ENCODE results near the gene OR2A2.

Gene OR2A2

DNA sequence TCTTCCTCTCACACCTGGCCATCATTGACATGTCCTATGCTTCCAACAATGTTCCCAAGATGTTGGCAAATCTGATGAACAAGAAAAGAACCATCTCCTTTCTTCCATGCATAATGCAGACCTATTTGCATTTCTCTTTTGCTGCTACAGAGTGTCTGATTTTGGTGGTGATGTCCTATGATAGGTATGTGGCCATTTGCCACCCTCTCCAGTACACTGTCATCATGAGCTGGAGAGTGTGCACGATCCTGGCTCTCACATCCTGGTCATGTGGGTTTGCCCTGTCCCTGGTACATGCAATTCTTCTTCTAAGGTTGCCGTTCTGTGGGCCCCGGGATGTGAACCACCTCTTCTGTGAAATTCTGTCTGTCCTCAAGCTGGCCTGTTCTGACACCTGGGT is 32.8 kb downstream of the OR2A2 start:
- no peak for DNase-seq

DNA sequence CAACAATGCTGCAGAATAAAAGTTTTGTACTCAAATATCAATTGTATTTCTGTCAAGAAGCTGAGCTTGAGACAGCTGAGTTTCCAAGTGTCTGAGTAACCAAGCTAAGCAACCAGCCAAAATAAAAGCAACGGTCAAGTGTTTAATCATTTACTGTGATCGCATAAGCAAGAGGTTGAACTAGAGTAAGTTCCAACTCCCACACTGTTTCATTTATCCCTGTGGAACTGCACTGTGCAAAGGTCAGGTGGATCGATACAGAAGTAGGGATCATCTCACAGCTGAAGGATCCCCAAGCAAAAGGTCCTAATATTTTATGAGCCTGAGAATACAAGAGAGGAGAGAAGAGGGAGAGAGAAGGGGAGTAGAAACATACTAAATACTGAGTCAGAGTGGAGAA is 35.0 kb downstream of the OR2A2 start:
- DNase-seq, result no peak

DNA sequence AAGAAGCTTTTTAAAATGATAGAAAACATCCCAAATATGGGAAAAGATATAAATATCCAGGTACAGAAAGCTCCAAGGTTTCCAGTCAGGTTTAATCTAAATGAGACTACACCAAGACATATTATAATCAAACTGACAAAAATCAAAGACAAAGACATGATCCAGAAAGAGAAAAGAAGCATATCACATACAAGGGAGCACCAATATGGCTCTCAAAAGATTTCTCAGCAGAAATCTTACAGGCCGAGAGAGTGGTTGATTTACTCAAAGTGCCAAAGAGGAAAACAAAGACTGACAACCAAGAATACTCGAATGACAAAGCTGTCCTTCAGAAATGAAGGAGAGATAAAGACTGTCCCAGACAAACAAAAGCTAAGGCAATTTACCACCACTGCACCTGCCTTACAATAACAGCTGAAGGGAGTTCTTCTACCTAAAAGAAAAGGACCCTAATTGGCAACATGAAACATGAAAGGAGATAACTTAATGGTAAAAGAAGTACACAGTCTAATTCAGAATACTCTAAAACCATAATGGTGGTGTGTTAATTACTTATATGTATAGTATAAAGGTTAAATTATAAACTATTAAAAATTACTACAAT is 38.9 kb downstream of the OR2A2 start:
- DNase-seq, result no peak

GRCh38 chr7:144158861-144159260 is 49.5 kb downstream of the OR2A2 start:
- no peak for DNase-seq

All from activated gamma-delta T cell (primary cell).